Keratinocyte (primary cell): Measurements from ENCODE around the gene MTSS2. TPM values are rescaled to one million over a fixed set of nuclear protein-coding genes. Genes with fewer than 3 reads are reported as not detected.

Source experiments
- DNase-seq: peaks from one replicate; pipeline ENCODE4 v3.0.0-alpha.2; 2011; ENCODE audit warnings: low read depth, missing footprints, low spot score
- FAIRE-seq: peaks from 2 replicates; lab custom pipeline; 2011; peaks lifted over from hg19 to GRCh38; lab: Jason Lieb, UNC
- H2AFZ ChIP-seq: 2 replicates; pipeline ENCODE4 v1.6.0; 2012; ENCODE audit warnings: low read length, control low read depth, inconsistent platforms; ENCODE audit not compliant: control insufficient read depth
- H3K27ac ChIP-seq: 2 replicates; pipeline ENCODE4 v1.5.1; 2011; ENCODE audit warnings: low read length; ENCODE audit not compliant: control insufficient read depth, insufficient read depth
- H3K27me3 ChIP-seq: 3 replicates; pipeline ENCODE4 v1.6.0; 2011; ENCODE audit warnings: low read length; ENCODE audit not compliant: control insufficient read depth, insufficient read depth; ENCODE audit errors: extremely low read depth
- H3K36me3 ChIP-seq, 2 experiments: 2 replicates in 1 of 2; 3 replicates in 1 of 2; pipeline ENCODE4 v1.5.1; 2011; ENCODE audit warnings: low read length in 2 of 2, mild to moderate bottlenecking in 1 of 2; ENCODE audit not compliant: control insufficient read depth in 2 of 2, insufficient read depth in 2 of 2; ENCODE audit errors: extremely low read depth in 1 of 2
- H3K4me1 ChIP-seq: 3 replicates; pipeline ENCODE4 v1.5.1; 2011; ENCODE audit warnings: low read length; ENCODE audit not compliant: control insufficient read depth, insufficient read depth; ENCODE audit errors: extremely low read depth
- H3K4me2 ChIP-seq: 3 replicates; pipeline ENCODE4 v1.6.0; 2011; ENCODE audit warnings: low read depth, low read length; ENCODE audit not compliant: control insufficient read depth, insufficient read depth; ENCODE audit errors: extremely low read depth
- H3K4me3 ChIP-seq, 3 experiments: fragments of 200-600 bp in 1 of 3; sonication (generic) in 1 of 3; 2 replicates in 2 of 3; 3 replicates in 1 of 3; pipeline ENCODE4 v1.5.1; 2011 to 2016; ENCODE audit warnings: low read length in 3 of 3, mild to moderate bottlenecking in 3 of 3, control low read depth in 2 of 3, inconsistent platforms in 1 of 3, low read depth in 1 of 3, mixed read lengths in 1 of 3, mixed run types in 1 of 3, moderate library complexity in 1 of 3; ENCODE audit not compliant: control insufficient read depth in 2 of 3, insufficient read depth in 2 of 3; ENCODE audit errors: extremely low read depth in 1 of 3
- H3K79me2 ChIP-seq: 2 replicates; pipeline ENCODE4 v1.6.0; 2012; ENCODE audit warnings: low read length; ENCODE audit not compliant: control insufficient read depth, insufficient read depth
- H3K9ac ChIP-seq: 3 replicates; pipeline ENCODE4 v1.6.0; 2011; ENCODE audit warnings: low read length; ENCODE audit not compliant: control insufficient read depth, insufficient read depth; ENCODE audit errors: extremely low read depth
- H3K9me1 ChIP-seq: 3 replicates; pipeline ENCODE4 v1.6.0; 2011; ENCODE audit warnings: low read length; ENCODE audit not compliant: control insufficient read depth, insufficient read depth; ENCODE audit errors: extremely low read depth
- H3K9me3 ChIP-seq: 2 replicates; pipeline ENCODE4 v1.5.1; 2012; ENCODE audit warnings: low read depth, low read length; ENCODE audit not compliant: control insufficient read depth
- H4K20me1 ChIP-seq: 3 replicates; pipeline ENCODE4 v1.6.0; 2011; ENCODE audit warnings: low read length; ENCODE audit not compliant: control insufficient read depth, insufficient read depth; ENCODE audit errors: extremely low read depth
- EZH2 ChIP-seq: IDR thresholded peaks from one replicate; pipeline ENCODE4 v1.6.1; 2012; ENCODE audit warnings: inconsistent platforms, mild to moderate bottlenecking, low read length, moderate library complexity
- dilution Hi-C: fragments of 300-500 bp; cut with MboI; formaldehyde crosslinking; loops from one replicate; pipeline ENCODE4 v1.7.0; 2020; ENCODE audit warnings: low sequenced_read_pairs; ENCODE audit not compliant: extremely low pct_ligation_motif_present
- polyA plus RNA-seq, 5 experiments: library from polyadenylated mRNA; depleted of rRNA in 3 of 5; stranded (reverse) in 3 of 5; stranded (forward) in 1 of 5; unstranded in 1 of 5; fragments of >200 nt; gene quantifications; 1 replicate in 1 of 5; 2 replicates in 3 of 5; 3 replicates in 1 of 5; pipeline versions ENCODE4 v1.2.1 to v1.2.3, GENCODE V29; 2011 to 2012; ENCODE audit warnings: missing spikeins in 2 of 5, low read depth in 1 of 5, low replicate concordance in 1 of 5
- TF ChIP-seq, protein P1 (sequence below), 3 experiments: IDR thresholded peaks in 1 of 3; conservative IDR thresholded peaks in 1 of 3; optimal IDR thresholded peaks in 1 of 3; 2 replicates in 2 of 3; 3 replicates in 1 of 3; pipeline versions ENCODE3 to v1.5.1; 2011; ENCODE audit warnings: low read length in 3 of 3, mild to moderate bottlenecking in 3 of 3, moderate library complexity in 2 of 3, control low read depth in 1 of 3, inconsistent platforms in 1 of 3; ENCODE audit not compliant: insufficient read depth in 2 of 3; ENCODE audit errors: extremely low read depth in 1 of 3

MTSS2 gene
- polyA plus RNA-seq, 1 donor (not counting 4 experiments of a cell fraction or from before 2014, with no cell fraction given) = 13.3 TPM

DNA sequence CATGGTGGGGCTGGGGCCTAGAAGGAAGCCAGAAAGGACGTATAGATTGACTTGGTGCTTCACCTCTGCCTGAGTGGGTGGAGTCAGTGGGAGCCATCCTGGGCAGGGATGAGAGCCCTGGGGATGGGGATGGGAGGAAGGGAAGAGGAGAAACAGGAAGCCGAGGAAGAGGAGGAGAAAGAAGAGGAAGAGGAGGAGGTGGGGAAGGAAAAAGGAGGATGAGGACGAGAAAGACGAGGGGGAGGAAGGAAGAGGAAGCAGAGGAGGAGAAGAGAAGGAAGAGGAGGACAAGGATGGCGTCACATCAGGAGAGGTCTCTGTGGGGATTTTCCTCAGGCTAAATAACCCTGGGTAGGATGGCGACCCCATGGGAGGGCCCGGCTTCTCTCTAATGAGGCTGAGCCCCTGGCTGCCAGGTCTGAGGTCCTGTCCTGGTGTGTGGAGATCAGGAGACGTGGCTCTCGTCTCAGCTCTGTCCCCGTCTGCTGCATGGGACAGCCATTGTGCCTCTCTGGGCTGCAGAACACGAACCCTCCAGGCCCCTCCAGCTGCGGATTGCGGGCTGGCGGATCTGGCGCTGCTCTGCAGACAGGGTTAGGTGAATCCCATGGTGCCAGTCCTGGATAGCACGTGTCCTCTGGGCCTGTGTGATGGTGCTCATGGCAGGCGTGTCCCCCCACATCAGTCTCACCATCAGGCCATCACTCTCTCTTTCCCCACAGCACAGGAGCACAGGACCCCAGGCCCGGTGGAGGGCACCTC, 35.5 kb upstream of the MTSS2 start:
- Histone ChIP-seq H3K79me2 (no peaks in the 10 kb centered on the region), H3K4me1 (peaks cover 3% of the 10 kb centered on the region), H3K27me3 (no peaks in the 10 kb centered on the region), H3K36me3 (peaks cover 0 to 4% of the 10 kb centered on the region in 2 experiments), H2AFZ (no peak overlapping the region), H3K27ac (no peak overlapping the region), H3K9me1 (no peaks in the 10 kb centered on the region), H3K4me2 (no peak overlapping the region), H3K9me3 (no peaks in the 10 kb centered on the region), H3K9ac (no peak overlapping the region), H3K4me3 (no peak overlapping the region), H4K20me1 (no peaks in the 10 kb centered on the region)
- TF ChIP-seq, protein P1, sequence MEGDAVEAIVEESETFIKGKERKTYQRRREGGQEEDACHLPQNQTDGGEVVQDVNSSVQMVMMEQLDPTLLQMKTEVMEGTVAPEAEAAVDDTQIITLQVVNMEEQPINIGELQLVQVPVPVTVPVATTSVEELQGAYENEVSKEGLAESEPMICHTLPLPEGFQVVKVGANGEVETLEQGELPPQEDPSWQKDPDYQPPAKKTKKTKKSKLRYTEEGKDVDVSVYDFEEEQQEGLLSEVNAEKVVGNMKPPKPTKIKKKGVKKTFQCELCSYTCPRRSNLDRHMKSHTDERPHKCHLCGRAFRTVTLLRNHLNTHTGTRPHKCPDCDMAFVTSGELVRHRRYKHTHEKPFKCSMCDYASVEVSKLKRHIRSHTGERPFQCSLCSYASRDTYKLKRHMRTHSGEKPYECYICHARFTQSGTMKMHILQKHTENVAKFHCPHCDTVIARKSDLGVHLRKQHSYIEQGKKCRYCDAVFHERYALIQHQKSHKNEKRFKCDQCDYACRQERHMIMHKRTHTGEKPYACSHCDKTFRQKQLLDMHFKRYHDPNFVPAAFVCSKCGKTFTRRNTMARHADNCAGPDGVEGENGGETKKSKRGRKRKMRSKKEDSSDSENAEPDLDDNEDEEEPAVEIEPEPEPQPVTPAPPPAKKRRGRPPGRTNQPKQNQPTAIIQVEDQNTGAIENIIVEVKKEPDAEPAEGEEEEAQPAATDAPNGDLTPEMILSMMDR (optimal IDR thresholded peaks at IDR 0.05 in 1 of 3, IDR thresholded peaks at IDR 0.05 in 1 of 3, conservative IDR thresholded peaks at IDR 0.05 in 1 of 3; ENCODE audit: extremely low read depth in 1 of 3, insufficient read depth in 2 of 3, low read length in 3 of 3) = no peak
- no peak for TF ChIP-seq EZH2
- no peak for FAIRE-seq
- no peak for DNase-seq
- dilution Hi-C loops = no loop called here

DNA sequence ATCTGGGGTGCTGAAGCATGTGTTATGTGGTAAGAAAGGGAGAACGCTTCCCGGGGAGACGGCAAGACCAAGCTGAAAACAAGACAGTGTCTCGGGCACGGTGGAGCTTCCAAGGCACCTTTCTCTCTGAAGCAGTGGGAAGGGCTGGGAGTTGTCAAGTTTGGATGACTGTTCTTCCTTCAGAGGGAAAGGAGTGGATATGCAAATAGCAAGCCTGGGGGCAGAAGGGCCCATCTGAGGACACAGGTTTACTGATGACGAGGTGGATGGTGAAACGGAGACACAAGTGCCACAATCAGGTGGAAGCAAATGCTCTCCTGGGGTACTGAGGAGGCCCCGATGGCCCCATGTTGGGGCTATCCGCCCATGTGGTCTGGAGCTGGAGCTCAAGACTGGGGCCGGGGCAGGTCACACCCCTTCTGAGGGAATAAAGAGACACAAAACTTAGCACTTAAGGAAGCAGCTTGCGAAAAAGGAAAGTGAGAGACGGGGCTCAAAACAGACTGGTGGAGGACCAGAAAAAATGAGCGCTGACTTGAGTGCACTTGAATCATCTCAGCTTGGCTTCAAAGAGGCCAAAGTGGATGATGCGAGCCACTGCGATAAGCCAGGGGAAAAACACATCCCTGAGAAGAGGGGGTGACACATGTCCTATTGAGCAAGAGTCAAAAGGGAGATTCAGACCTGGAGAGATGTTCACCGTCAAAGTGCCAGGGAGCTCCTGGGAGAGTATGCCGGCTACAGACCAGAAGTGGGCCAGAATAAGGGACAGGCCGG, 34.8 kb upstream of the MTSS2 start:
- Histone ChIP-seq H2AFZ (no peak overlapping the region), H4K20me1 (no peaks in the 10 kb centered on the region), H3K79me2 (no peaks in the 10 kb centered on the region), H3K9me1 (no peaks in the 10 kb centered on the region), H3K4me1 (peaks cover 10% of the 10 kb centered on the region), H3K27me3 (no peaks in the 10 kb centered on the region), H3K4me2 (no peak overlapping the region), H3K9ac (no peak overlapping the region), H3K9me3 (no peaks in the 10 kb centered on the region), H3K4me3 (no peak overlapping the region), H3K36me3 (peaks cover 0 to 4% of the 10 kb centered on the region in 2 experiments), H3K27ac (no peak overlapping the region)
- DNase-seq (no peak), FAIRE-seq (no peak)
- TF ChIP-seq, protein P1 (optimal IDR thresholded peaks at IDR 0.05 in 1 of 3, IDR thresholded peaks at IDR 0.05 in 1 of 3, conservative IDR thresholded peaks at IDR 0.05 in 1 of 3; ENCODE audit: extremely low read depth in 1 of 3, insufficient read depth in 2 of 3, low read length in 3 of 3) = no peak
- no peak for TF ChIP-seq EZH2
- dilution Hi-C loops = no loop called here
